Measurements from ENCODE around the gene RP2.

Gene RP2

DNA sequence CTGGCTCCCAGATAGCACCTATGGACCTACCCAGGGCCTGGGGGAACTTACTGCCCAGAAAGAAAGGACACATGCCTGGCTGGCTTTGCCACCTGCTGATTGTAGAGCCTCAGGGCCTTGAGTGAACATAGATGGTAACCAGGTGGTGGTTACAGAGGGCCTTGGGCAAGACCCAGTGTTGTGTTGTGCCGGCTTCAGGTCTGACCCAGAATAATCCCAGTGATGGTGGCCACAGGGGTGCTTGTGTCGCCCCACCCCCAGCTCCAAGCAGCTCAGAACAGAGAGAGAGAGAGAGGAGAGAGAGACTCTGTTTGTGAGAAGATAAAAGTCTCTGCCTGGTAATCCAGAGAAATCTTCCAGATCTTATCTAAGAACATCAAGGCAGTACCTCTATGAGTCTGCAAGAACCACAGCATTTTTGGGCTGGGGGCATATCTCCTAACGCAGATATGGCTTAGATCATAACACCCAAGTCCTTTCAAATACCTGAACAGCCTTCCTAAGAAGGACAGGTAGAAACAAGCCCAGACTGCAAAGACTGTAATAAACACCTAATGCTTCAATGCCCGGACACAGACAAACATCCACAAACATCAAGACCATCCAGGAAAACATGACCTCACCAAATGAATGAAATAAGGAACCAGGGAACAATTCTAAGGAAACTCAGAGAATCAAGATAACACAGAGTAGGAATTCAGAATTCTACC lies 16.3 kb upstream of the RP2 start:
- ATAC-seq (replicated peaks; ENCODE audit: extremely low read depth, poor library complexity, severe bottlenecking) = no peak
- DNase-seq (ENCODE audit: low spot score in 2 of 2) = no peak
- Mint-ChIP-seq H3K27ac (ENCODE audit: low read depth) (no peak overlapping the region), H3K36me3 (ENCODE audit: insufficient read depth) (no peaks in the 10 kb centered on the region), H3K4me1 (no peaks in the 10 kb centered on the region), H3K4me3 (no peak overlapping the region), H3K27me3 (no peaks in the 10 kb centered on the region), H3K9me3 (peaks cover 6% of the 10 kb centered on the region)

DNA sequence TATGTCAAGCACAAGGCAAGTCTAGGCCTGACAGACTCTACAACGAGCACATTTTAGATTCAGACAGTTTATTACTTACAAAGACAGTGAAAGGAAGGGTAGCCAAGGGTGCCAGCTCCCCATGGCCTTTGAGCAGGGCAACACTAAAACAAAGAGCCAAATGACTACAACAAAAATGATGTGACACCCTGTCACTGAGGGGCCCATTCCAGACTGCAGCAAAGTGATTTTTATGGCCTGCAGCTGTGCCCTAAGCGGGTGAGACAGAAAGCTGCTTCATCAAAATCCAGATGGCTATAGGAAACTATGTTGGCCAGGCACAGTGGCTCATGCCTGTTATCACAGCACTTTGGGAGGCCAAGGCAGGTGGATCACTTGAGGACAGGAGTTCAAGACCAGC lies 13.4 kb upstream of the RP2 start:
- no peak for ATAC-seq (replicated peaks; ENCODE audit: extremely low read depth, poor library complexity, severe bottlenecking)
- H3K9me3 Mint-ChIP-seq = peaks cover 6% of the 10 kb centered on the region
- no peaks in the 10 kb centered on the region for H3K36me3 Mint-ChIP-seq (ENCODE audit: insufficient read depth)
- no peak for DNase-seq (ENCODE audit: low spot score in 2 of 2)
- H3K27me3 Mint-ChIP-seq = no peaks in the 10 kb centered on the region
- no peaks in the 10 kb centered on the region for H3K4me1 Mint-ChIP-seq
- no peak overlapping the region for H3K27ac Mint-ChIP-seq (ENCODE audit: low read depth)
- H3K4me3 Mint-ChIP-seq = no peak overlapping the region

DNA sequence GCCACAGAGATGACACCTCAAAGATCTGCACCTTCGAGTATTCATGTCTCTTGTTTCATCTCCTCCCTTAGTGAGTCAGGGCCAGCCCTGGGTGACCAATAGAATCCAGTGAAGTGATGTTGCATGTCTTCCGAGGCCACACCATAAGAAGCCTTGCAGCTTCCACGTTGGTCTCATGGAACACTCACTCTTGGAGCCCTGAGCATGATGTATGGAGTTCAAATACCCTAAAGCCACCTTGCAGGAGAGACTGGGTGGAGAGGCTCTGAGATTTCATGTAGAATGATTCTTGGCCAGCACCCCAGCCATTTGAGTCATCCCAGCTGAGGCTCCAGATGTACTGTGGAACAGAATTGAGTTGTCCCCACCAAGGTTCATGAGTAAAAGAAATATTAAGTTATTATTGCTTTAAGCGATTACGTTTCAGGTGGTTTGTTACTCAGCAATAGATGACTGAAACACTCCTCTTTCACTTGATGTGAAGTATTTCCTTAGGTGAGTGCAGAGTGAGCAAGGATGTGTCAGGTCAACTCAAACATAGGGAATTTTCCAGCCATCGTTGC lies 5.0 kb upstream of the RP2 start:
- Mint-ChIP-seq H3K36me3 (ENCODE audit: insufficient read depth) (peaks cover 4% of the 10 kb centered on the region), H3K4me1 (peaks cover 7% of the 10 kb centered on the region), H3K9me3 (no peaks in the 10 kb centered on the region), H3K27ac (ENCODE audit: low read depth) (no peak overlapping the region), H3K4me3 (no peak overlapping the region), H3K27me3 (no peaks in the 10 kb centered on the region)
- ATAC-seq (replicated peaks; ENCODE audit: extremely low read depth, poor library complexity, severe bottlenecking) (no peak), DNase-seq (ENCODE audit: low spot score in 2 of 2) (no peak)

DNA sequence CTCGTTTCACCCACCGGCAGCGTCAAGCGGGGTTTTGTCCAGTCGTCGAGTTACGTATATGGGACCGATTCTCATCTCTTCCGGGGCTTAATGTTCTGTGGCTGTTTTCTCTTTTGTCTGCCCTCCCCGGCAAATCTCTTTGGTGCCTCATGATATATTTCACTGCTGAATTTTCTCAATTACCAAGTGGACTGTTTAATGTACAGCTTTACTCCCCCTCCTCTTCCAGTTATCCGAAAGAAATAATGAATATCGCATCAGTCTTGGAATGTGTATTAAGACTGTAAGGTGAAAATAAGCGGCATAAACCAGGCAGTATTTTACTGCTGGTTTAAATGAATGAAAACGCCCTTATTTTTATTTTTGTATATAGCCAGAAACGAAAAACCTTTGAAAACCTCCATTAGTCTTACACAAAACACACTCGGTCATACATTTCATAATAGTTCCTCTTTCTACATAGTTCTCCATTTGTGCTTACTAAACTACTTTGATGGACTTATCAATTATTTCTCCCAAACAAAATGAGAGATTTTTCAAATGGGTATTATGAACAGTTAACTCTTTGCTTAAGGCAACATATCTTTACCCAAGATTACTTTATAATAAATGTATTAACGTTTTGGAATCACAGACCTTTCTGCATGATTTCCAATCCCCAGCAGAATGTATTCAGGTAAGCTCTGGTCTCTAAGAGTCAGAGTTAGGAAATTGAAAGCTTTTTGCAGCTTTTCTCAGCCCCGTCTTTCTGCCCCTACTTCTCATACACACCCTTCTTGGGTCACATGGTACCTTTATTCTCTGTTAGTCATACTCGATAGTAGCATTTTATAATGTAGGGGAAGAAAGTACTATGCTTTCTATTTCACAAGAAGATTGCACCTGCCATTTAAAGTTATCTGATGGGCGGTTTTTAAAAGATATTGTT lies 979 bp downstream of the RP2 start:
- H3K36me3 Mint-ChIP-seq (ENCODE audit: insufficient read depth) = peaks cover 8% of the 10 kb centered on the region
- H3K9me3 Mint-ChIP-seq = no peaks in the 10 kb centered on the region
- H3K4me3 Mint-ChIP-seq = peak overlapping the region; percentile 98
- no peaks in the 10 kb centered on the region for H3K27me3 Mint-ChIP-seq
- peak; percentile 31 for ATAC-seq (replicated peaks; ENCODE audit: extremely low read depth, poor library complexity, severe bottlenecking)
- peak overlapping the region; percentile 95 for H3K27ac Mint-ChIP-seq (ENCODE audit: low read depth)
- no peak for DNase-seq (ENCODE audit: low spot score in 2 of 2)
- H3K4me1 Mint-ChIP-seq = peaks cover 10% of the 10 kb centered on the region

DNA sequence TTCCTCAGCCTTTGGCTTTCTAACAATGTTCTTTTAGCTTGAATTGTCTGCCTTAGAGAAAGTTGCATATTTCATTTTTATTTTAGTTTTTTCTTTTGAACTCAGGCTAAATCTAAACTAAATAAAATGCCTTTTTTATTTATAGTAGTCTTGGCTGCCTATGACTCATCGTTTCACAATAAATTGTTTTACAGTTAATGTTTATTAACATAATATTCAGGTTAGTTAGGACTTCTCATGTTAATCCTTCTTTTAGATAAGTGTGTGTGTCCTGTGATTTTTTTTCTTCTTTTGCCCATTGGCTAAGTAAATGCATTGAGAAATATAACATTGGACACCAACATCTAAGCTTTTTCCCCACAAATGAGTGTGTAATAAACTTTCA lies 1.6 kb downstream of the RP2 start:
- Mint-ChIP-seq H3K4me1 (peaks cover 10% of the 10 kb centered on the region), H3K4me3 (peak overlapping the region; percentile 98), H3K9me3 (no peaks in the 10 kb centered on the region), H3K27me3 (no peaks in the 10 kb centered on the region), H3K27ac (ENCODE audit: low read depth) (peak overlapping the region; percentile 95), H3K36me3 (ENCODE audit: insufficient read depth) (peaks cover 8% of the 10 kb centered on the region)
- ATAC-seq (replicated peaks; ENCODE audit: extremely low read depth, poor library complexity, severe bottlenecking) (no peak), DNase-seq (ENCODE audit: low spot score in 2 of 2) (no peak)

DNA sequence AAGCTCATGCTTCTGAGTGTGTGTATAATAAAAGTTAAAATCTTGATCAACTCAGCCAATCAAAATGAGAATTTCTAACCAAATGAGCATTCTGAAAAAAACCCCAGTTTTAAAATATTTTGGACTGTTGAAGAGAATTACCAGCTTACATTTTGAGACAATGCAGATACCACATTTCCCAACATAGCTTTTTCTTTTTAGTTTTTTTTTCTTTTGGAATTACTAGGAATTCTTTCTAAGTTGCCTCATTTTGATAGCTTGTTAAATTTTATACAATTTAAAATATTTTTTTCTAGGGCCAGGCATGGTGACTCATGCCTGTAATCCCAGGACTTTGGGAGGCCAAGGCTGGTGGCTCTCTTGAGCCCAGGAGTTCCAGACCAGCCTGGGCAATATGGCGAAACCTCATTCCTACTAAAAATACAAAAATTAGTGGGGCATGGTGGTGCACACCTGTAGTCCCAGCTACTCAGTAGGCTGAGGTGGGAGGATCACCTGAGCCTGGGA lies 2.2 kb downstream of the RP2 start:
- ATAC-seq (replicated peaks; ENCODE audit: extremely low read depth, poor library complexity, severe bottlenecking) = no peak
- DNase-seq (ENCODE audit: low spot score in 2 of 2) = no peak
- no peak overlapping the region for H3K27ac Mint-ChIP-seq (ENCODE audit: low read depth)
- peaks cover 8% of the 10 kb centered on the region for H3K36me3 Mint-ChIP-seq (ENCODE audit: insufficient read depth)
- H3K4me1 Mint-ChIP-seq = peaks cover 10% of the 10 kb centered on the region
- no peaks in the 10 kb centered on the region for H3K9me3 Mint-ChIP-seq
- H3K4me3 Mint-ChIP-seq = no peak overlapping the region
- no peaks in the 10 kb centered on the region for H3K27me3 Mint-ChIP-seq

DNA sequence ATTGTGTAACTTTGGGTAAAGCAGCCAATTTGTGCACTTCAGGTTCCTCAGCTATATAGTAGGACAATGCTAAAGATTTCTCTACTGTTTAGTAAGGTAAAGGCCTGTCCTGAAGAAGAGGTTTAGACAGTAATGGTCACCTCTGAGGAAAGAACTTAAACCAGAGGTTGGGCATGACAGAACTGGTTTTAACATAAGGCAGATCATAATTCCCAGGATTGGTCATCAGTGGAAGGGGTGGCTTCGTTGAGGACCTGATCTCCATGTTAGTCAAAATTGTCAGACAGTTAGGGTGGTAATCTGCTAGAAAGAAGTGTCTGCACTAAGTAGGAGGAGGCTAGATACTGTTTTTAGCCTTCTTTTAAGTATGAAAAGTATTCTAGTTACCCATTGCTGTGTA lies 4.1 kb downstream of the RP2 start:
- ATAC-seq (replicated peaks; ENCODE audit: extremely low read depth, poor library complexity, severe bottlenecking) = no peak
- peaks cover 9% of the 10 kb centered on the region for H3K4me1 Mint-ChIP-seq
- H3K27ac Mint-ChIP-seq (ENCODE audit: low read depth) = no peak overlapping the region
- no peak for DNase-seq (ENCODE audit: low spot score in 2 of 2)
- peaks cover 8% of the 10 kb centered on the region for H3K36me3 Mint-ChIP-seq (ENCODE audit: insufficient read depth)
- no peak overlapping the region for H3K4me3 Mint-ChIP-seq
- H3K27me3 Mint-ChIP-seq = no peaks in the 10 kb centered on the region
- no peaks in the 10 kb centered on the region for H3K9me3 Mint-ChIP-seq

DNA sequence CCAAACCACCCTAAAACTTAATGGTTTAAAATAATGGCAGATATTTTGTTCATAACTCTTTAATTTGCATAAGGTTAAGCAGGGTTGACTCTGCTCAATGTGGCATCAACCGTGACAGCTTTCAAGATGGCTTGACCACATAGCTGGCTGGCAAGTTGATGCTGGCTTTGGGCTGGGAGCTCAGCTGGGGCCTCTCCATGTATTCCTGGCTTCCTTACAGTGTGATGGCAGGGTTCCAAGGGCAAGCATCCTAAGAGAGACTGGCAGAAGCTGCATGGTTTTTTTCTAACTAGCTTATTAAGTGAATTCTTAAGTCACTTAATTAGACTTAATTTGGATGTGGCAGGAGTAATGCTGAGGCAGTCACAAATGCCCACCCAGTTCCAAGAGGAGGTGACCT lies 4.5 kb downstream of the RP2 start:
- Mint-ChIP-seq H3K9me3 (no peaks in the 10 kb centered on the region), H3K36me3 (ENCODE audit: insufficient read depth) (peaks cover 6% of the 10 kb centered on the region), H3K27me3 (no peaks in the 10 kb centered on the region), H3K4me3 (no peak overlapping the region), H3K4me1 (peaks cover 5% of the 10 kb centered on the region), H3K27ac (ENCODE audit: low read depth) (no peak overlapping the region)
- no peak for DNase-seq (ENCODE audit: low spot score in 2 of 2)
- ATAC-seq (replicated peaks; ENCODE audit: extremely low read depth, poor library complexity, severe bottlenecking) = no peak

DNA sequence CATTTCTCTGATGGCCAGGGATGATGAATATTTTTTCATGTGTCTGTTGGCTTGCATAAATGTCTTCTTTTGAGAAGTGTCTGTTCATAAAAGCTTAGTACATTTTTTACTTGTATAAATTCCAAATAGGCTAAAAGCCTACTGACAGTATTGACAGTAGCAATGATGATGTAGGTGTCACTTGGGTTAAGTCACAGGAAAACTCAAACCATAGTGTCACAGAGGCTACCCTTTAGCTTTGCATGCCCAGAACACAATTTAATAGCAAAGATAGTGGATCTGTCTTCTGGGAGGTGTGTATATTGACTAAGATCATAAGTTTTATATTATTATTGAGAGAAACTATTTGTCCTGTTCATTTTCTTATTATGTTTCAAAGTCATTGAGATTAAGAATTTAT lies 8.1 kb downstream of the RP2 start:
- Mint-ChIP-seq H3K27me3 (no peaks in the 10 kb centered on the region), H3K4me1 (no peaks in the 10 kb centered on the region), H3K36me3 (ENCODE audit: insufficient read depth) (peaks cover 4% of the 10 kb centered on the region), H3K4me3 (no peak overlapping the region), H3K27ac (ENCODE audit: low read depth) (no peak overlapping the region), H3K9me3 (no peaks in the 10 kb centered on the region)
- no peak for ATAC-seq (replicated peaks; ENCODE audit: extremely low read depth, poor library complexity, severe bottlenecking)
- DNase-seq (ENCODE audit: low spot score in 2 of 2) = no peak

DNA sequence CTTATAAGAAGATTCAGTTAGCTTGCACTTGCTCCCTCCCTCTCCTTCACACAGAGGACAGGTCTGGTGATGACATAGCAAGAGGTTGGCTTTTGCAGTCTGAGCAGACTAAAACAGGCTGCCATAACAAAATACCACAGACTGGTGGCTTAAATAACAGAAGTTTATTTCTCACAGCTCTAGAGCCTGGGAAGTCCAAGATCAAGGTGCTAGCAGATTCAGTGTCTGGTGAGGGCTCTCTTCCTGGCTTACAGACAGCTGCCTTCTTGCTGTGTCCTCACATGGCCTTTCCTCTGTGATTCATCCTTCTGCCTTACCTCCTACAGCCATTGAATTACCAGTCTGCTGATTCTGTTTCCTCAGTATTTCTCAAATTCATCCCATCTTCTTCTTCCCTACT lies 13.1 kb downstream of the RP2 start:
- Mint-ChIP-seq H3K4me1 (peaks cover 9% of the 10 kb centered on the region), H3K4me3 (no peak overlapping the region), H3K27me3 (no peaks in the 10 kb centered on the region), H3K27ac (ENCODE audit: low read depth) (peak overlapping the region; percentile 50), H3K9me3 (no peaks in the 10 kb centered on the region), H3K36me3 (ENCODE audit: insufficient read depth) (peaks cover 12% of the 10 kb centered on the region)
- ATAC-seq (replicated peaks; ENCODE audit: extremely low read depth, poor library complexity, severe bottlenecking) (no peak), DNase-seq (ENCODE audit: low spot score in 2 of 2) (no peak)

DNA sequence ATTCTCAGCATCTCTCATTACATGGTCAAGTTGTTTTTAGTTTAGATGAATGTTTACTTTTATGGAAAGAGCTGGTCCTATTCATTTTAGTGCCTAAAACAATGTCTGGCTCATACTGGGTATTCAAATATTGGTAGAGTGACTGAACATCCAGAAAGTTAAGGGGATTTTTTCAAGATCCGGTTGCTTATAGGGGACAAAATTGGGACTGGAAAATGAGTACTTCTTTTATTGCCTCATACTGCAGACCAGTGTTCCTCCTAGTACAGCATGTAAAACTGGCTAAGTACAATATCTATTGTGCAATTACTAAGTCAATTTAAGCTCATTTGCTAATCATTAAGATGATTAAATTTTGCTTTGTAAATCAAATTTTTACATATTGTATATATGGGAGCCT lies 13.9 kb downstream of the RP2 start:
- H3K9me3 Mint-ChIP-seq = no peaks in the 10 kb centered on the region
- H3K4me1 Mint-ChIP-seq = peaks cover 9% of the 10 kb centered on the region
- H3K27ac Mint-ChIP-seq (ENCODE audit: low read depth) = peak overlapping the region; percentile 50
- H3K4me3 Mint-ChIP-seq = no peak overlapping the region
- H3K27me3 Mint-ChIP-seq = no peaks in the 10 kb centered on the region
- ATAC-seq (replicated peaks; ENCODE audit: extremely low read depth, poor library complexity, severe bottlenecking) = no peak
- no peak for DNase-seq (ENCODE audit: low spot score in 2 of 2)
- peaks cover 15% of the 10 kb centered on the region for H3K36me3 Mint-ChIP-seq (ENCODE audit: insufficient read depth)

DNA sequence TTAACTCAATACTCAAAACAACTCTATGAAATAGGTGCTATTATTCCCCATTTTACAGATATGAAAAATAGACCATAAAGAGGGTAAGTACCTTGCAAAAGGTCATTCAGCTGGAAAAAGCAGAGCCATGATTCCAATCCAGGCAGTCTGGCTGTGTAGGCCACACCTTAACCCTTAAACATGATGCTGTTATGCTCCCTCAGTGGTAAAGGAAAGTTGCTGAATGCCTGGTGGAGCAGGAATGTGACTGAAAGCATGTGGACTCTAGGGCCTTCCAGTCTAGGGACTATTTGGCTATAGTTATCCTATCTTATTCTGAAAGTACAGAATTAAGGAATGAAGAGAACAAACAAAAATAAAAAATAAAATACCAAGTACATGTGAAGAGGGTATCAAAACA lies 19.6 kb downstream of the RP2 start:
- Mint-ChIP-seq H3K36me3 (ENCODE audit: insufficient read depth) (peaks cover 14% of the 10 kb centered on the region), H3K27me3 (no peaks in the 10 kb centered on the region), H3K9me3 (no peaks in the 10 kb centered on the region), H3K4me3 (no peak overlapping the region), H3K4me1 (no peaks in the 10 kb centered on the region), H3K27ac (ENCODE audit: low read depth) (no peak overlapping the region)
- no peak for DNase-seq (ENCODE audit: low spot score in 2 of 2)
- ATAC-seq (replicated peaks; ENCODE audit: extremely low read depth, poor library complexity, severe bottlenecking) = no peak

DNA sequence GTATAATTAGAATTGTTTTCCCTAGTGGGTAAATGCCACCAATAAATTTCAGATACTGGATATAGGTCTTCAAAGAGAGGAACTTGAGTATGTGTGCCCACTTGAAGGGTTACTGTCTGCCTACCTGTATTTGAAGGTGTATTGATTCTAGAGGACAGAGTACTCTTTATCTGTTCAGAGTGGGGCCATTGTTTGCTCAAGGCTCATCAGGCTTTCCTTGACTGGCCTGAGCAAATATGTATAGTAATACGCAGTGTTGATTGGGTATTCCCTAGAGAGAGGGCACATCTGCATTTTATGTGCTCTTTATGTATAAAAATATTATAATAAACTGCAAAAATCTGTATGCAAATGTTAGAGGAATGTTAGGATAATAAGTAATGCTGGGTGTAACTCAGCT lies 23.7 kb downstream of the RP2 start:
- ATAC-seq (replicated peaks; ENCODE audit: extremely low read depth, poor library complexity, severe bottlenecking) (no peak), DNase-seq (ENCODE audit: low spot score in 2 of 2) (no peak)
- H3K4me3 Mint-ChIP-seq = no peak overlapping the region
- peaks cover 5% of the 10 kb centered on the region for H3K4me1 Mint-ChIP-seq
- no peaks in the 10 kb centered on the region for H3K9me3 Mint-ChIP-seq
- H3K27ac Mint-ChIP-seq (ENCODE audit: low read depth) = peak overlapping the region; percentile 64
- no peaks in the 10 kb centered on the region for H3K27me3 Mint-ChIP-seq
- H3K36me3 Mint-ChIP-seq (ENCODE audit: insufficient read depth) = peaks cover 13% of the 10 kb centered on the region
